MM.1S (cell line): Measurements from ENCODE around the gene SEMA3C.

ENCODE experiments used
- EZH2 ChIP-seq: fragments of 300-600 bp; sonication (generic); optimal IDR thresholded peaks from 2 replicates; pipeline ENCODE3; 2017; ENCODE audit warnings: low read depth, mild to moderate bottlenecking, antibody characterized with exemption, low read length, mixed read lengths
- EZH2phosphoT487 ChIP-seq: fragments of 300-600 bp; sonication (generic); IDR thresholded peaks from 2 replicates; pipeline ENCODE4 v1.6.1; 2018; ENCODE audit warnings: antibody characterized with exemption, low read length
- TF ChIP-seq, protein P1 (sequence below): fragments of 300-600 bp; sonication (generic); IDR thresholded peaks from 2 replicates; pipeline ENCODE4 v1.5.1; 2016; ENCODE audit warnings: antibody characterized with exemption, low read length, mixed read lengths

DNA sequence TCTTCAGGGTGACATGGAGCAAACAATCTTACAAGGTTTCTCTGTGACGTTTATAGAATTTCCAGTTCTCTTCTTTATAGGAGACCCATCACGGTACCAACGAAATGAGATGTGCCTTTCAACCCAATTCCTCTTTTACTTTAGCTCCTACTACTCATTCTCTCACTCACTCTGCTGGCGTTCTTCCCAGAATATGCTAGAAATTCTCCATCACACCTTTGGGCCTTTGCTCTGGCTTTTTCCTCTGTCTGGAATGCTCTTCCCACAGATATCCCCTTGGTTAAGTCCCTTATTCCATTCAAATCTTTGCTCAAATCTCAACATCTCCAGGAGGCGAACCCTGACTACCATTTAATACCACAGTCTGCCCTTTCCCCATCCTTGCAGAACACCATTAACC lies 39.0 kb downstream of the SEMA3C start:
- TF ChIP-seq, protein P1, sequence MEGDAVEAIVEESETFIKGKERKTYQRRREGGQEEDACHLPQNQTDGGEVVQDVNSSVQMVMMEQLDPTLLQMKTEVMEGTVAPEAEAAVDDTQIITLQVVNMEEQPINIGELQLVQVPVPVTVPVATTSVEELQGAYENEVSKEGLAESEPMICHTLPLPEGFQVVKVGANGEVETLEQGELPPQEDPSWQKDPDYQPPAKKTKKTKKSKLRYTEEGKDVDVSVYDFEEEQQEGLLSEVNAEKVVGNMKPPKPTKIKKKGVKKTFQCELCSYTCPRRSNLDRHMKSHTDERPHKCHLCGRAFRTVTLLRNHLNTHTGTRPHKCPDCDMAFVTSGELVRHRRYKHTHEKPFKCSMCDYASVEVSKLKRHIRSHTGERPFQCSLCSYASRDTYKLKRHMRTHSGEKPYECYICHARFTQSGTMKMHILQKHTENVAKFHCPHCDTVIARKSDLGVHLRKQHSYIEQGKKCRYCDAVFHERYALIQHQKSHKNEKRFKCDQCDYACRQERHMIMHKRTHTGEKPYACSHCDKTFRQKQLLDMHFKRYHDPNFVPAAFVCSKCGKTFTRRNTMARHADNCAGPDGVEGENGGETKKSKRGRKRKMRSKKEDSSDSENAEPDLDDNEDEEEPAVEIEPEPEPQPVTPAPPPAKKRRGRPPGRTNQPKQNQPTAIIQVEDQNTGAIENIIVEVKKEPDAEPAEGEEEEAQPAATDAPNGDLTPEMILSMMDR, result no peak
- TF ChIP-seq EZH2phosphoT487 (no peak), EZH2 (no peak)
